H1 (cell line): ENCODE data around the gene KLK7.

Experiments
- CBX5 ChIP-seq: fragments of 300-800, 300-1000 bp; sonication (generic); IDR thresholded peaks from 2 replicates; pipeline ENCODE4 v1.7.1; 2016; ENCODE audit warnings: antibody characterized with exemption, low read length, low read depth
- CEBPB ChIP-seq: IDR thresholded peaks from 2 replicates; pipeline ENCODE4 v1.6.1; 2012; ENCODE audit warnings: low read depth, low read length
- EZH2 ChIP-seq: fragments of 200-600 bp; sonication (generic); IDR thresholded peaks from 2 replicates; pipeline ENCODE4 v1.7.1; 2012; ENCODE audit warnings: low read depth, mild to moderate bottlenecking, moderate library complexity, low read length, inconsistent platforms; ENCODE audit not compliant: severe bottlenecking
- HDAC2 ChIP-seq, 2 experiments: fragments of 300-600 bp in 1 of 2; sonication (generic) in 1 of 2; IDR thresholded peaks; 2 replicates each; pipeline ENCODE4 v1.6.1; 2011 to 2012; ENCODE audit warnings: low read depth in 2 of 2, low read length in 2 of 2, mild to moderate bottlenecking in 2 of 2, moderate library complexity in 2 of 2, borderline replicate concordance in 1 of 2, inconsistent platforms in 1 of 2
- JUN ChIP-seq: IDR thresholded peaks from 2 replicates; pipeline ENCODE4 v1.6.1; 2011; ENCODE audit warnings: low read depth, mild to moderate bottlenecking, improper control_type of control experiment, low read length
- JUND ChIP-seq: IDR thresholded peaks from 2 replicates; pipeline ENCODE4 v1.6.1; 2011; ENCODE audit warnings: mild to moderate bottlenecking, improper control_type of control experiment, low read length
- KDM1A ChIP-seq: fragments of 200-600, 300-600 bp; sonication (generic); IDR thresholded peaks from 2 replicates; pipeline ENCODE4 v1.7.1; 2016; ENCODE audit warnings: mild to moderate bottlenecking, low read length, borderline replicate concordance
- RFX5 ChIP-seq: IDR thresholded peaks from 2 replicates; pipeline ENCODE4 v1.6.1; 2011; ENCODE audit warnings: low read depth, low read length, improper control_type of control experiment, borderline replicate concordance
- TAF1 ChIP-seq: IDR thresholded peaks from 2 replicates; pipeline ENCODE4 v1.6.1; 2011; ENCODE audit warnings: mild to moderate bottlenecking, low read depth, low read length
- TBP ChIP-seq: IDR thresholded peaks from 2 replicates; pipeline ENCODE4 v1.6.1; 2011; ENCODE audit warnings: low read depth, low read length, improper control_type of control experiment
- ZNF274 ChIP-seq: IDR thresholded peaks from 2 replicates; pipeline ENCODE4 v1.7.0; 2012; ENCODE audit warnings: low read length, borderline replicate concordance; ENCODE audit errors: extremely low read depth
- TF ChIP-seq, protein P1 (sequence below), 3 experiments: IDR thresholded peaks; 1 replicate in 2 of 3; 2 replicates in 1 of 3; pipeline versions ENCODE4 v1.5.1 to v1.6.1; 2011; ENCODE audit warnings: low read length in 3 of 3, mild to moderate bottlenecking in 3 of 3, inconsistent platforms in 2 of 3, low read depth in 1 of 3, moderate library complexity in 1 of 3; ENCODE audit not compliant: insufficient read depth in 1 of 3; ENCODE audit errors: control extremely low read depth in 1 of 3

GRCh38 chr19:50931023-50931422, 52.7 kb downstream of the KLK7 start:
- TF ChIP-seq KDM1A (no peak), RFX5 (no peak), EZH2 (no peak), JUND (no peak), ZNF274 (no peak), JUN (no peak), TBP (no peak), HDAC2 (IDR thresholded peaks at IDR 0.05; ENCODE audit: borderline replicate concordance in 1 of 2, low read depth in 2 of 2, low read length in 2 of 2) (no peak), TAF1 (no peak), CBX5 (no peak), CEBPB (no peak)
- TF ChIP-seq, protein P1, sequence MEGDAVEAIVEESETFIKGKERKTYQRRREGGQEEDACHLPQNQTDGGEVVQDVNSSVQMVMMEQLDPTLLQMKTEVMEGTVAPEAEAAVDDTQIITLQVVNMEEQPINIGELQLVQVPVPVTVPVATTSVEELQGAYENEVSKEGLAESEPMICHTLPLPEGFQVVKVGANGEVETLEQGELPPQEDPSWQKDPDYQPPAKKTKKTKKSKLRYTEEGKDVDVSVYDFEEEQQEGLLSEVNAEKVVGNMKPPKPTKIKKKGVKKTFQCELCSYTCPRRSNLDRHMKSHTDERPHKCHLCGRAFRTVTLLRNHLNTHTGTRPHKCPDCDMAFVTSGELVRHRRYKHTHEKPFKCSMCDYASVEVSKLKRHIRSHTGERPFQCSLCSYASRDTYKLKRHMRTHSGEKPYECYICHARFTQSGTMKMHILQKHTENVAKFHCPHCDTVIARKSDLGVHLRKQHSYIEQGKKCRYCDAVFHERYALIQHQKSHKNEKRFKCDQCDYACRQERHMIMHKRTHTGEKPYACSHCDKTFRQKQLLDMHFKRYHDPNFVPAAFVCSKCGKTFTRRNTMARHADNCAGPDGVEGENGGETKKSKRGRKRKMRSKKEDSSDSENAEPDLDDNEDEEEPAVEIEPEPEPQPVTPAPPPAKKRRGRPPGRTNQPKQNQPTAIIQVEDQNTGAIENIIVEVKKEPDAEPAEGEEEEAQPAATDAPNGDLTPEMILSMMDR (IDR thresholded peaks at IDR 0.05; ENCODE audit: control extremely low read depth in 1 of 3, insufficient read depth in 1 of 3, low read depth in 1 of 3, low read length in 3 of 3) = no peak
